AG04450 (cell line): ENCODE data around the gene SHROOM1. TPM values are rescaled to one million over a fixed set of nuclear protein-coding genes. Genes with fewer than 3 reads are reported as not detected.

ENCODE experiments used
- CTCF ChIA-PET: fragments of 300-600, 350-600 bp; formaldehyde crosslinking; extraction: SDS; loops from one replicate; lab custom pipeline; 2022; ENCODE audit warnings: antibody characterized with exemption, inconsistent platforms; lab: Charles Lee
- POLR2A ChIA-PET: fragments of 350-600 bp; formaldehyde crosslinking; extraction: SDS; loops from one replicate; lab custom pipeline; 2021; ENCODE audit warnings: antibody characterized with exemption, inconsistent platforms; lab: Yijun Ruan, JAX
- DNase-seq: peaks from one replicate; pipeline ENCODE4 v3.0.0-alpha.2; 2011; ENCODE audit warnings: low read depth, low spot score
- H3K27ac ChIP-seq: one replicate; pipeline ENCODE4 v1.5.1; 2012; ENCODE audit warnings: low read depth, low read length, control low read depth
- H3K27me3 ChIP-seq: one replicate; pipeline ENCODE4 v1.6.0; 2012; ENCODE audit warnings: low read length; ENCODE audit not compliant: control insufficient read depth, insufficient read depth
- H3K4me3 ChIP-seq: 2 replicates; pipeline ENCODE4 v1.5.1; 2011; ENCODE audit warnings: mild to moderate bottlenecking, low read depth, low read length, control low read depth
- H3K9me3 ChIP-seq: 2 replicates; pipeline ENCODE4 v1.5.1; 2012; ENCODE audit warnings: low read length; ENCODE audit not compliant: control insufficient read depth, insufficient read depth
- CTCF ChIP-seq: IDR thresholded peaks from 2 replicates; pipeline ENCODE4 v1.5.1; 2011; ENCODE audit warnings: low read depth, low read length, control low read depth, inconsistent platforms
- polyA plus RNA-seq: library from polyadenylated mRNA; depleted of rRNA; stranded (reverse); fragments of >200 nt; gene quantifications from 2 replicates; pipeline ENCODE4 v1.2.3, GENCODE V29; 2011

Gene SHROOM1
- polyA plus RNA-seq, 1 experiment = 4.5 TPM

GRCh38 chr5:132853790-132854189, 23.3 kb upstream of the SHROOM1 start:
- POLR2A ChIA-PET = interaction anchor here (0.7 to 1.6 kb wide), 3 partner anchors 12 to 32 kb away, joined by 3 read pairs; no protein-coding TSS in a partner anchor
- CTCF ChIA-PET = interaction anchor here (1.1 to 3.1 kb wide), 4 partner anchors 11 to 34 kb away, joined by 3 to 14 read pairs (median 10); partner anchors contain the start of gene SHROOM1

GRCh38 chr5:132853323-132853722, 22.9 kb upstream of the SHROOM1 start:
- ChIA-PET POLR2A (interaction anchor here (1.6 kb wide), 1 partner anchor 14 kb away, joined by 3 read pairs; no protein-coding TSS in a partner anchor), CTCF (interaction anchor here (2.8 to 3.1 kb wide), 3 partner anchors 12 to 33 kb away, joined by 7 to 14 read pairs (median 13); partner anchors contain the start of gene SHROOM1)
- H3K27me3 ChIP-seq = no peaks in the 10 kb centered on the region
- H3K27ac ChIP-seq = no peak overlapping the region
- H3K4me3 ChIP-seq = no peak overlapping the region
- TF ChIP-seq CTCF = no peak
- no peaks in the 10 kb centered on the region for H3K9me3 ChIP-seq
- DNase-seq = no peak

More at GRCh38 chr5:132853790-132854189, 23.3 kb upstream of the SHROOM1 start:
- DNase-seq = no peak
- TF ChIP-seq CTCF = no peak
- Histone ChIP-seq H3K4me3 (no peak overlapping the region), H3K27ac (no peak overlapping the region), H3K9me3 (no peaks in the 10 kb centered on the region), H3K27me3 (no peaks in the 10 kb centered on the region)

- ChIA-PET POLR2A (interaction anchor here (1.0 to 1.3 kb wide), 2 partner anchors 16 to 17 kb away, joined by 3 read pairs; partner anchors contain the start of gene UQCRQ), CTCF (interaction anchor here (0.5 to 0.8 kb wide), 2 partner anchors 30 to 81 kb away, joined by 3 to 4 read pairs; no protein-coding TSS in a partner anchor)
- no peak for TF ChIP-seq CTCF
- DNase-seq = no peak
- peak overlapping the region; percentile 69 for H3K27ac ChIP-seq
- no peaks in the 10 kb centered on the region for H3K27me3 ChIP-seq
- H3K9me3 ChIP-seq = no peaks in the 10 kb centered on the region
- H3K4me3 ChIP-seq = no peak overlapping the region
Observed at GRCh38 chr5:132850066-132850465, 19.6 kb upstream of the SHROOM1 start.

- no peak for TF ChIP-seq CTCF
- no peak for DNase-seq
- POLR2A ChIA-PET = no interaction called here
- Histone ChIP-seq H3K9me3 (no peaks in the 10 kb centered on the region), H3K27ac (no peak overlapping the region), H3K27me3 (no peaks in the 10 kb centered on the region), H3K4me3 (no peak overlapping the region)
- CTCF ChIA-PET = interaction anchor here (1.0 to 1.5 kb wide), 2 partner anchors 29 to 32 kb away, joined by 4 to 11 read pairs; no protein-coding TSS in a partner anchor
Observed at GRCh38 chr5:132849347-132849746, 18.9 kb upstream of the SHROOM1 start.

- no peak overlapping the region for H3K4me3 ChIP-seq
- no peak for DNase-seq
- TF ChIP-seq CTCF = no peak
- no peaks in the 10 kb centered on the region for H3K9me3 ChIP-seq
- H3K27ac ChIP-seq = no peak overlapping the region
- no peaks in the 10 kb centered on the region for H3K27me3 ChIP-seq
- ChIA-PET CTCF (interaction anchor here (1.0 to 1.5 kb wide), 2 partner anchors 28 to 31 kb away, joined by 4 to 11 read pairs; no protein-coding TSS in a partner anchor), POLR2A (no interaction called here)
Observed at GRCh38 chr5:132848270-132848669, 17.8 kb upstream of the SHROOM1 start.
